Gastrocnemius medialis (tissue), 4 donors: ENCODE measurements around the gene SMC3. TPM values are rescaled to one million over a fixed set of nuclear protein-coding genes. Genes with fewer than 3 reads are reported as not detected.
A peak's percentile ranks its signal among the peaks of the same experiment; 100 is the strongest.
"Not testable (repeated sequence)": the region's sequence is repeated elsewhere in the genome, so short reads cannot be mapped to it uniquely, and the experiment has no call there.

ENCODE experiments used
- ATAC-seq, 2 donors: fragments of 150-250 bp; one replicate each; pipeline ENCODE4 v1.9.1; 2016
- DNase-seq, 2 donors: peaks; one replicate each; pipeline ENCODE4 v3.0.0-alpha.2; 2019
- H3K27ac ChIP-seq, 4 donors: fragments of 200-600 bp; sonication (generic); 1 replicate in 1 of 4; 2 replicates in 3 of 4; pipeline ENCODE4 v1.5.1; 2016 to 2018; ENCODE audit warnings: mild to moderate bottlenecking in 2 of 4, moderate library complexity in 1 of 4
- H3K27me3 ChIP-seq, 3 donors: fragments of 200-600 bp; sonication (generic) in 2 of 3; 1 replicate in 1 of 3; 2 replicates in 2 of 3; pipeline versions ENCODE4 v1.5.1 to v1.6.0; 2016 to 2019; ENCODE audit warnings: mild to moderate bottlenecking in 1 of 3, moderate library complexity in 1 of 3
- H3K36me3 ChIP-seq, 2 donors: fragments of 200-600 bp; sonication (generic) in 1 of 2; one replicate each; pipeline ENCODE4 v1.5.1; 2017 to 2018
- H3K4me1 ChIP-seq, 2 donors: fragments of 200-600 bp; sonication (generic) in 1 of 2; one replicate each; pipeline ENCODE4 v1.5.1; 2016 to 2017; ENCODE audit warnings: mild to moderate bottlenecking in 2 of 2
- H3K4me3 ChIP-seq, 4 donors: fragments of 200-600 bp; sonication (generic) in 3 of 4; 1 replicate in 1 of 4; 2 replicates in 3 of 4; pipeline ENCODE4 v1.5.1; 2016 to 2019; ENCODE audit warnings: mild to moderate bottlenecking in 2 of 4
- H3K9me3 ChIP-seq, 3 donors: fragments of 200-600 bp; sonication (generic) in 2 of 3; 1 replicate in 1 of 3; 2 replicates in 2 of 3; pipeline ENCODE4 v1.5.1; 2016 to 2019
- POLR2A ChIP-seq, 2 donors: fragments of 450-650 bp; IDR thresholded peaks; one replicate each; pipeline ENCODE4 v1.6.1; 2017; ENCODE audit warnings: antibody characterized with exemption in 2 of 2, mild to moderate bottlenecking in 2 of 2, moderate library complexity in 2 of 2
- in situ Hi-C, 4 donors: fragments of 200-750 bp; cut with MboI; loops; one replicate each; pipeline versions ENCODE4 v1.15.0 to v1.8.0; 2017; ENCODE audit warnings: low sequenced_read_pairs in 4 of 4
- intact Hi-C: fragments of 100-400 bp; cut with DNase I; formaldehyde crosslinking; loops from one replicate; pipeline ENCODE4 v1.15.1; 2023; ENCODE audit warnings: low total_unique reads
- total RNA-seq, 4 donors: library from RNA; depleted of rRNA; stranded (reverse); fragments of >200 nt; gene quantifications; one replicate each; pipeline versions ENCODE4 v1.1.0 to v1.2.3, GENCODE V29; 2016
- TF ChIP-seq, protein P1 (sequence below), 5 experiments: fragments of 450-650 bp in 3 of 5; fragments of 200-600 bp in 2 of 5; sonication (generic) in 2 of 5; IDR thresholded peaks in 4 of 5; conservative IDR thresholded peaks in 1 of 5; 1 replicate in 4 of 5; 2 replicates in 1 of 5; pipeline ENCODE4 v1.5.1; 2016 to 2019; ENCODE audit warnings: antibody characterized with exemption in 5 of 5, mild to moderate bottlenecking in 3 of 5, moderate library complexity in 3 of 5

SMC3 gene
- total RNA-seq, 4 donors from 2014 or later, result 19.5 to 25.9 (median 21.9) TPM

GRCh38 chr10:110529596-110530011 lies 37.9 kb upstream of the SMC3 start:
- intact Hi-C loops, result no loop called here
- ATAC-seq, result no peak
- Histone ChIP-seq H3K4me1 (no peaks in the 10 kb centered on the region), H3K27me3 (peaks cover 13 to 14% (median 13%) of the 10 kb centered on the region in 3 donors), H3K36me3 (no peaks in the 10 kb centered on the region), H3K4me3 (no peak overlapping the region), H3K9me3 (no peaks in the 10 kb centered on the region), H3K27ac (no peak overlapping the region)
- in situ Hi-C loops, result loop anchor here in 2 of 4 donors (25.0 kb wide), 1 partner anchor 642 kb away; no protein-coding TSS in a partner anchor
- DNase-seq, result no peak
- TF ChIP-seq POLR2A (IDR thresholded peaks at IDR 0.05), result no peak
- TF ChIP-seq, protein P1, sequence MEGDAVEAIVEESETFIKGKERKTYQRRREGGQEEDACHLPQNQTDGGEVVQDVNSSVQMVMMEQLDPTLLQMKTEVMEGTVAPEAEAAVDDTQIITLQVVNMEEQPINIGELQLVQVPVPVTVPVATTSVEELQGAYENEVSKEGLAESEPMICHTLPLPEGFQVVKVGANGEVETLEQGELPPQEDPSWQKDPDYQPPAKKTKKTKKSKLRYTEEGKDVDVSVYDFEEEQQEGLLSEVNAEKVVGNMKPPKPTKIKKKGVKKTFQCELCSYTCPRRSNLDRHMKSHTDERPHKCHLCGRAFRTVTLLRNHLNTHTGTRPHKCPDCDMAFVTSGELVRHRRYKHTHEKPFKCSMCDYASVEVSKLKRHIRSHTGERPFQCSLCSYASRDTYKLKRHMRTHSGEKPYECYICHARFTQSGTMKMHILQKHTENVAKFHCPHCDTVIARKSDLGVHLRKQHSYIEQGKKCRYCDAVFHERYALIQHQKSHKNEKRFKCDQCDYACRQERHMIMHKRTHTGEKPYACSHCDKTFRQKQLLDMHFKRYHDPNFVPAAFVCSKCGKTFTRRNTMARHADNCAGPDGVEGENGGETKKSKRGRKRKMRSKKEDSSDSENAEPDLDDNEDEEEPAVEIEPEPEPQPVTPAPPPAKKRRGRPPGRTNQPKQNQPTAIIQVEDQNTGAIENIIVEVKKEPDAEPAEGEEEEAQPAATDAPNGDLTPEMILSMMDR (IDR thresholded peaks at IDR 0.05 in 4 of 5, conservative IDR thresholded peaks at IDR 0.05 in 1 of 5), result no peak

DNA sequence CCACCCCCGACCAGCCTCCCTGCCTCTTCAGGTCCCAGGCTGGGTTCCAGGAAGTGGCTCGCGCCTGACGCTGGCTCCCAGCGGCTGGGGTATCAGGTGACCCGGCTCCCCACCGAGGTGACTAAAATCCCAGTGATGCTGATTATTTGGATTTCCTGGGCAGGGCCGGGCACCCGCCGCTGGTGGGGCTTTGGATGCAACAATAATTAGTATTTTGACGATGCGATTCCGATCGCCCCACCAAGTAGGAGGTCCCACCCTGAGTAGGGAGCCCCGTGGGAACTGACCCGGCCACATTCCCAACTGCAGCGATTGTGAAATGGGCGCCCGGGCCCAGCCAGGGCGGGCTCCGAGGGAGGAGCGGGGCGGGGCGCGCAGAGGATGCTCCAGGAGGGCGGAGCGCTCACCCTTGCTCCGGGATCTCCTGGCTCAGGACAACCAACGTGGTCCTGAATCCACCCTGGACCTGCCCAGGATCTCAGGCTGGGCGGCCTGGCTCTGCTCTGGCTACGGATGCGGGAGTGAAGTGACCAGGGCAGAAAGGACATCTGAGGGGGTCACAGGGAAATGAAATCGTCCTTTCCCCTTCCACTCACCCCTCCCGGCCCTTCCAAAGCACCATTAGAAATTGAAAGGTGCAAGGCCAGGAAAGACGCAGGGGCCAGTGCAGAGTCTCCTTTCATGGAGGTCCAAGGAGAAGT lies 37.2 kb upstream of the SMC3 start:
- Histone ChIP-seq H3K4me1 (no peaks in the 10 kb centered on the region), H3K9me3 (no peaks in the 10 kb centered on the region), H3K36me3 (no peaks in the 10 kb centered on the region), H3K27ac (no peak overlapping the region), H3K4me3 (peak overlapping the region; percentile 28 to 43 (median 30)), H3K27me3 (peaks cover 13 to 17% (median 14%) of the 10 kb centered on the region in 3 donors)
- in situ Hi-C loops, result loop anchor here in 2 of 4 donors (25.0 kb wide), 1 partner anchor 643 kb away; no protein-coding TSS in a partner anchor
- no peak for TF ChIP-seq POLR2A (IDR thresholded peaks at IDR 0.05)
- TF ChIP-seq, protein P1 (IDR thresholded peaks at IDR 0.05 in 4 of 5, conservative IDR thresholded peaks at IDR 0.05 in 1 of 5), result no peak
- DNase-seq (peak in 1 of 2 donors; percentile 16), ATAC-seq (no peak)
- intact Hi-C loops, result no loop called here

DNA sequence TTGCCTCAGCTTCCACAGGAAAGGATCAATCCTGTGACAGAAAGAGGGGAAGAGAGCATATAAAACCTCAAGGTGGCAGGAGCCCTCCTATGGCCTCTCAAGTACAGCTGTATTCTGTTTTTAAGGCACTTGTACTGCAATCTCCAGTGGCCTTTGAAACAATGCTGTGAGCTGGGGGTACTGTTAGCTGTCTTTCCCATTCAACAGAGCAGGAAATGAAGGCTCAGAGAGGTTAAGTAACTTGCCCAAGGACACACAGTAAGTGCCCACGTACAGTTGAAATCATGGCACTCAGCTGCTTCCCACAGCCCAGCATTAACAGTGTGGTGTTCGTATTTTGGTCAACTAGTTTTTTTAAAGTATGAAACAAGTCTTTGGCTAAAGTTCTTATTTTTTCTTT lies 35.8 kb upstream of the SMC3 start:
- H3K36me3 ChIP-seq, result no peaks in the 10 kb centered on the region
- DNase-seq, result no peak
- H3K27me3 ChIP-seq, result peaks cover 13 to 25% (median 14%) of the 10 kb centered on the region in 3 donors
- TF ChIP-seq POLR2A (IDR thresholded peaks at IDR 0.05), result no peak
- TF ChIP-seq, protein P1 (IDR thresholded peaks at IDR 0.05 in 4 of 5, conservative IDR thresholded peaks at IDR 0.05 in 1 of 5), result no peak
- no peak for ATAC-seq
- H3K4me1 ChIP-seq, result no peaks in the 10 kb centered on the region
- H3K27ac ChIP-seq, result no peak overlapping the region
- no peak overlapping the region for H3K4me3 ChIP-seq
- H3K9me3 ChIP-seq, result no peaks in the 10 kb centered on the region
- in situ Hi-C loops (loop anchor here in 2 of 4 donors (25.0 kb wide), 1 partner anchor 644 kb away; no protein-coding TSS in a partner anchor), intact Hi-C loops (no loop called here)

DNA sequence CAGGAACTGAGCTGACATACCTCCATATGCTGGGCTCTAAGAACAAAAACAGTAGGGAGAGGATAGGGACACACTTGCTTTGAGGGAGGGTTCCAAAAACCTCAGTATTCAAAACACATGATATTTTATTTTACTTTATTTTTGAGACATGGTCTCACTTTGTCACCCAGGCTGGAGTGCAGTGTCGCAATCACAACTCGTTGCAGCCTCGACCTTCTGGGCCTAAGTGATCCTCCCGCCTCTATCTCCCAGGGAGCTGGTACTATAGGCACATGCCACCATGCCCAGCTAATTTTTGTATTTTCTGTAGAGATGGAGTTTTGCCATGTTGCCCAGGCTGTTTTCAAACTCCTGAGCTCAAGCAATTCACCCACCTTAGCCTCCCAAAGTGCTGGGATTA lies 34.9 kb upstream of the SMC3 start:
- H3K4me1 ChIP-seq, H3K36me3 ChIP-seq, DNase-seq, H3K4me3 ChIP-seq, intact Hi-C loops, ATAC-seq, H3K9me3 ChIP-seq, H3K27ac ChIP-seq: not testable (repeated sequence)
- peaks cover 13 to 25% (median 14%) of the 10 kb centered on the region in 3 donors for H3K27me3 ChIP-seq
- in situ Hi-C loops, result loop anchor here in 2 of 4 donors (25.0 kb wide), 1 partner anchor 645 kb away; no protein-coding TSS in a partner anchor

DNA sequence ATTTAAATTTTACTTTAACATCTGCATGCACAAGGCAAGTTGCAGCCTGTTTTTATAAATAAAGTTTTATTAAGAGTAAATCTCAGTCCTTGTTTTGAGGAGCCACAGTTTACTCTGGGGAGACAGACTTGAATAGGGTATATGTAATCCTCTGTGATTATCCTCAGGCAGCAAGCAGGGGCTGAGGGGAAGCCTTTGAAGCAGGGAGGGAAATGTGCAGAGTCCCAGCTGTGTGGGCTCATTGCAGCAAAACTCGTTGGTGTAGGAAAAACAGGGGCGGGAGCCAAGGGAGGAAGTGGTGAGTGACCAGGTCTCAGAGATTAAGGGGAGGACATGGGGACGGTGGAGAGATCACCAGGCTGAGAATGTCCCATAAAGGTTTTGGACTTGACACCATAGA lies 34.3 kb upstream of the SMC3 start:
- Histone ChIP-seq H3K27me3 (peaks cover 13 to 25% (median 14%) of the 10 kb centered on the region in 3 donors), H3K36me3 (no peaks in the 10 kb centered on the region), H3K9me3 (no peaks in the 10 kb centered on the region), H3K27ac (no peak overlapping the region), H3K4me3 (no peak overlapping the region), H3K4me1 (no peaks in the 10 kb centered on the region)
- in situ Hi-C loops (loop anchor here in 2 of 4 donors (25.0 kb wide), 1 partner anchor 646 kb away; no protein-coding TSS in a partner anchor), intact Hi-C loops (no loop called here)
- DNase-seq (no peak), ATAC-seq (no peak)
- TF ChIP-seq POLR2A (IDR thresholded peaks at IDR 0.05), result no peak
- TF ChIP-seq, protein P1 (IDR thresholded peaks at IDR 0.05 in 4 of 5, conservative IDR thresholded peaks at IDR 0.05 in 1 of 5), result no peak
